ENCODE data around the gene PFN3.
"Not testable (repeated sequence)": the region's sequence is repeated elsewhere in the genome, so short reads cannot be mapped to it uniquely, and the experiment has no call there.

The PFN3 gene

DNA sequence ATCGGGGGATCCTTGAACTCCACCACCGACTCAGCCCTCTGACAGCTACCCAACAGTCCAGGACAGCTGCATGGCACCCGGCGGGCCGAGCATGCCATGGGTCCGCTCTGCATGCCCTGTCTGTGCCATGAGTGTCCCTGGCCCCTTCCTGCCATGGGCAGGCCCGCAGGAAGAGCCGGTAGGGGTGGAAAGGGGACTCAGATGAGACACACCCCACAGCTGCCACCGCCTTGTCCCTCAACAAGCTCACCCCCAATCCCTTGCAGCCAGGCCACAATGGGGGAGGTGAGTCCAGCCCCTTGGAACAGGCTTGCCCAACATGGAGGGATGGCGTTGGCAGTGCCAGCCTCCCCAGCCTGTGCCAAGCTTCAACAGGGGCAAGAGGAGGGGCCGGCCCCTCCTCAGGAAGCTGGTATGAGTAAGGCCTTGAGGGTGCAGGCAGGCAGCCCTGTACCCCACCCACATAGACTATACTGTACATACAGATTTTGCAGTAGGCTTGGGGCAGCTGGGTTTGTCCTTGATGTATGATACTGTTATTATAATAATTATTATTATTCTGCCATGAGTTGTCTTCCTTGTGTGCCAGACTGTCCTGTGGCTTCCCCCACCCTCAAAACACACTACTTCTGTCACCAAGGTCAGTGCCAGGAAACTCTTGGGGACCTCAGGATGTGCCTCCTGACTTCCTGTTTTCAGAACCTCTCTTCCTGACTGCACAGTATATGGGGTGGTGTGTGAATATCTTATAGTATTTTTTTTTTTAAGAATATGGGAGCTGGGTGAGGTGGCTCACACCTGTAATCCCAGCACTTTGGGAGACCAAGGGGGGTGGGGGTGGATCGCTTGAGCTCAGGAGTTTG is 28.2 kb downstream of the PFN3 start:
- DNase-seq: peak; percentile 74

DNA sequence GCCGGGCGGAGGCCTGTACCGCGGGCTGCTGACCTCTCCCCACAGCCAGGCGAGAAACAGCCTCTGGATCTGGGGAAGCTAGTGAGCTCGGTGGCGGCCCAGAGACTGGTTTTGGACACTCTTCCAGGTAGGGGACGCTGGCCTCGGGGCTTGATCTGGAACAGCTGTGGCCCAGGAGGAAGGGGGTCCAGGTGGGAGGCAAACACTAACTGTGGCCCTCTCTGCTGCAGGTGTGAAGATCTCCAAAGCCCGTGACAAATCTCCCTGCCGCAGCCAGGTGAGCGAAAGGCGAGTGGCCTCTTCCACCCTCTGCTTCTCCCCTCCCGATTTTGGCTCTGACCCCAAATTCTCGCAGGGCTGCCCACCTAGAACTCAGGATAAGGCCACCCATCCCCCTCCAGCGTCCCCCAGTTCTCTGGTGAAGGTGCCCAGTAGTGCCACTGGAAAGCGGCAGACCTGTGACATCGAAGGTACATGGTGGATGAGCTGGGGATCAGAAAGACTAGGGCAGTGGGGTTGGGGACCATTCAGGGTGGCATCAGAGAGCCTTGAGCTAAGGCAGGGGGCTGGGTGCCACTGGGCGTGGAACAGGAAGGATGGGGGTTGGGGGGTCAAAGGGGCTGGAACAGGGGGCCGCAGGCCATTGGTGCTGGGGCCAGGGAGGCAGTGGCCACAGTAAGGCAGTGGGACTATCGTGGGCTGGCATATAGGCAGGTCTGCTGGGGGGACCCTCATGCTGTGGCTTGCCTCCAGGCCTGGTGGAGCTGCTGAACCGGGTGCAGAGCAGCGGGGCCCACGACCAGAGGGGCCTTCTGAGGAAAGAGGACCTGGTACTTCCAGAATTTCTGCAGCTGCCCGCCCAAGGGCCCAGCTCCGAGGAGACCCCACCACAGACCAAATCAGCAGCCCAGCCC is 29.1 kb downstream of the PFN3 start:
- no peak for DNase-seq

DNA sequence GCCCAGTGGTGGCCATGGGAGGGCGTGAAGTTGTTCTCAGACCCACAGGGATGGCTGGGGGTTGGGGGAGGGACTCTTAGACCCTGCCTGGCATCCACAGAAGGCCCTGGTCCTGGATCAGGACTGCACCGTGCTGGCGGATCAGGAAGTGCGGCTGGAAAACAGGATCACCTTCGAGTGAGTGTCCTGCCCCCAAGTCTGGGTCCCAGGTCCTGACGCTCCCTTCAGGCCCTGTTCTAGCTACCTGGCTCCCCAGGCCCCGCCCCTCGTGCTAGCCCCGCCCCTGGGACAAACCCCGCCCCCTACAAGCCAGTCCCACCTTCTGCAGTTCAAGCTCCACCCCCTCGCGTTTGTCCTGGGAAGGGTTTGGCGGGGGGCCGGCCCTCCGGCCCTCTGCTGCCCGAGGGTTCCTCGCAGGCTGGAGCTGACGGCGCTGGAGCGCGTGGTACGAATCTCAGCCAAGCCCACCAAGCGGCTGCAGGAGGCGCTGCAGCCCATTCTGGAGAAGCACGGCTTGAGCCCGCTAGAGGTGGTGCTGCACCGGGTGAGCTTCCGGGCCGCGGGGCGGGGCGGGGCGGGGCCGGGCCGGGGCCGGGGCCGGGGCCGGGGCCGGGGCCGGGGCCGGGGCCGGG is 29.9 kb downstream of the PFN3 start:
- DNase-seq: peak; percentile 80

- DNase-seq: no peak
These were observed 30.6 kb downstream of the PFN3 start for GRCh38 chr5:177369645-177370440.

- DNase-seq: peak; percentile 47
These were observed 31.4 kb downstream of the PFN3 start for GRCh38 chr5:177368869-177369644.

DNA sequence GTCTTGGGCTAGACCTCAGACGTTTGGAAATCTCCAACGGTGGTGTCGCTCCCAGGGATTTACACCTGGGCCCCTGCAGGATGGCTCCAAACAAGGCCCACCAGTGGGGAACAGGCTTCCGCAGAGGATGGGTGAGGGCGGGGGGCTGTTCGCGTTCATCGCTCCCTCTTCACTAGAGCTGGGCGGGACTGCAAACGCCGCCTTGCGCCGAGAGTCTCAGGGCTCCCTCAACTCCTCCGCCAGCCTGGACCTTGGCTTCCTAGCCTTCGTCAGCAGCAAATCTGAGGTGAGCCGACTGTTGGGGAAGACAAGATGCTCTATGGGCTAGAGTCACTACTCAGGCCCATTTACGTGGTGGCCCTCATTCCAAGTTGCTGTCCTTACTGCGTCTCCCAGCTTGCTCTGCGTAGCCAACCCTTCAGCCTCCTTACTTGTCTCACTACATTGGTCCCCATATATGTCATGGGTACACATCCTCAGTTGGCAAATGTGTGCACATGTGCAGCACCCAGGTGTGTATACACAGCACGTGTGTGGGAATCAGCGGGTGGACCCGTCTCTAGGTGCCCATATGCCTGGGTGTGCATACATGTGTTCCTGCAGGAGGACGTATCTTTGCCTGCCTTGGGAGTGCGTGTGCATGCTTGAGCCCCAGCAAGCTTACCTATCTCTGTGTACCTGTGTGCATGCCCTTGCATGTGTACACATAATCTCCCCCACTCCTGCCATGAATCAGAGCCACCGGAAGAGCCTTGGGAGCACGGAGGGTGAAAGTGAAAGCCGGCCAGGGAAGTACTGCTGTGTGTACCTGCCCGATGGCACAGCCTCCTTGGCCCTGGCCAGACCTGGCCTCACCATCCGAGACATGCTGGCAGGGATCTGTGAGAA is 32.2 kb downstream of the PFN3 start:
- no peak for DNase-seq

- DNase-seq: no peak
These were observed 33.1 kb downstream of the PFN3 start for GRCh38 chr5:177367323-177367848.

- no peak for DNase-seq
These were observed 33.7 kb downstream of the PFN3 start for GRCh38 chr5:177366528-177367322.

DNA sequence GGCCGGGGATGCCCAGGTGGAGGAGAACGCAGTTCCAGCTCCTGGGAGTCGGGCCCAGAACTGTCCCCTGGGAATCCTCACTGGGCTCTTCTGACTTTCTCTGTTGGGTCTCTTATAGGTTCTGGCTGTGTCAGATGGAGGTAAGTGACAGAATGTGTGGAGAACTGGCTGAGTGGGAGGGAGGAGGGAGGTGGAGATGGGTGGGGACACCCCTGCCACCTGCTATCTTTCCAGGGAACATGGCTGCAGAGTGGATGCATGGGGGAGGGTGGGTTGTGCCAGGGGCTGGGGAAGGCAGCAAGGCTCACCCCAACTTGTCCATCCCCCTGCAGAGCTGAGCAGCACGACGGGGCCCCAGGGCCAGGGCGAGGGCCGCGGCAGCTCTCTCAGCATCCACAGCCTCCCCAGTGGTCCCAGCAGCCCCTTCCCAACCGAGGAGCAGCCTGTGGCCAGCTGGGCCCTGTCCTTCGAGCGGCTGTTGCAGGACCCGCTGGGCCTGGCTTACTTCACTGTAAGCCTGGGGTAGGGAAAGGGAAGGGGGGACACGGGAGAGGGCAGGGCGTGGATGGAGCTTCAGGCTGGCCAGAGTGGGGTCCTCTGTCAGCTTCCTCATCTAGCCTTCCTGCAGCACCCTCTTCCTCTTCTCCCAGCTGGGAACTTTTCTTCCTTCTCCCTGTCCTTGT is 34.5 kb downstream of the PFN3 start:
- no peak for DNase-seq

GRCh38 chr5:177364159-177364962 is 36.1 kb downstream of the PFN3 start:
- peak; percentile 86 for DNase-seq

GRCh38 chr5:177363565-177363964 is 36.9 kb downstream of the PFN3 start:
- DNase-seq: no peak

DNA sequence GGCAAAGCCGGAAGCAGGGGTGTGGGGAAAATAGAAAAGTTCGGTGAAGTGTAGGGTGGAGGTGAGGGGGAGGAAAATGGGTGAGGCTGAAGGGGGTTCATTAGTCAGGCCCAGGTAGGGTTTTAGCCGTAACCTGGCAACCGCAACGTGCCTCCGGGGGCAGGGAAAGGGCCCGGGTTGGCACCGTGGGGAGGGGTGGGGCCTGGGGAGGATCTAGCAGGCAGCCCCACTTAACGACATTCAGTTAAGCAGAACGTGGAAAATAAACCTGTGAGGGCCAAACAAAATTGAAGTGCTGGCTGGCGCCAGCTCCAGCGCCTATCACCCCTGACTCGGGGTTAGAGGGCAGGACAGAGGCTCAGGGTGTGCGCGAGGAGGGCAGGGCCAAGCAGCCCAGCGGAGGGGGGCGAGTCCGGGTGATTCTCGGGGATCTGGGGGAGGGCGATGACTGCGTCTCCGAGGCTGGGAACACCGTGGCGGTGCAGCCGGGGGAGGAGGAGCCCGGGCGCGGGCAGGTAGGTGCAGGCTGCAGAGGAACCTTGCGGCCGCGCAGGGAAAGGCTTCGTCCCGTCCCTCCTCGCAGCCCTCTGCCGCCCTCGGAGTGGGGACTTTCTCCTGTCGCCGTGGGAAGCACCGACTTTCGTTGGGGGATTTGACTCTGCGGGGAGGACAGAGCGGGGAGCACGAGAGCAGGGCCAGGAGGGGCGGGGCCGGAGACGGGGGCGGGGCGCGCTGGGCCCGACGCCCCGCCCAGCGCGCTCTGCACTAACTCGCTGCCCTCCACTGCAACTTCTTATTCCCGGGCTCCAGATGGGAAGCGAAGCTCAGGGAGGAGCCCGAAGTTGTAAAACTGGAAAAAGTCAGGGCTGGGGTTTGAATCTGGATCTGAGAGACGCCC is 37.6 kb downstream of the PFN3 start:
- peak; percentile 71 for DNase-seq

DNA sequence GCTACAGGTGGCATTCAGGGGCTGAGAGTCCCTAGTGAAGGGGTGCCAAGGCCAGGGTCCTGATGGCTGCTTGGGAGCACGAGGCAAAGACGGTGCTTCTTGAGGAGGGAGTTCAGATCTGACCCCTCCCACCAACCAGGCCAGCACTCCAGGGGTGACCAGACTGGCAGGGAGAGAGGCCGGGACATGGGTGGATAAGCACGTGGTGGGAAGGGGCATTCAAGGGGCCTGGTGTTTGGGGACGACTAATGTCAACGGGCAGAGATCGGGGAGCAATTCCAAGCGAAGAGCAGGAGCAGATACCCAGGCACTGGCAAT is 38.2 kb downstream of the PFN3 start:
- no peak for DNase-seq

GRCh38 chr5:177361418-177362291 is 38.8 kb downstream of the PFN3 start:
- DNase-seq: no peak

DNA sequence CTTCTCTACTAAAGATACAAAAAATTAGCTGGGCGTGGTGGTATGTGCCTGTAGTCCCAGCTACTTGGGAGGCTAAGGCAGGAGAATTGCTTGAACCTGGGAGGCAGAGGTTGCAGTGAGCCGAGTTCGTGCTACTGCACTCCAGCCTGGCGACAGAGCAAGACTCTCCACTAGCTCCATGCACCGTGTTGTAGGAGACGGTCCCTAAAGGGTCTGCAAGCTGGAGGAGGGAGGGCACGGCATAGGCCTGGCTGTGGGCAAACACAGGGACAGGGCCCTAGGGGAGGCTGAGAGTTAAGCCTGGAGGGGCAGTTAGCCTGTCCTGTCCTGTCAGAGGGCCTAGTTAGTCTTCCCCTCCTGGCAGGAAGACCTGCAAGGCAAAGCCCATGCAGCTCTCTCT is 39.7 kb downstream of the PFN3 start:
- DNase-seq: not testable (repeated sequence)

DNA sequence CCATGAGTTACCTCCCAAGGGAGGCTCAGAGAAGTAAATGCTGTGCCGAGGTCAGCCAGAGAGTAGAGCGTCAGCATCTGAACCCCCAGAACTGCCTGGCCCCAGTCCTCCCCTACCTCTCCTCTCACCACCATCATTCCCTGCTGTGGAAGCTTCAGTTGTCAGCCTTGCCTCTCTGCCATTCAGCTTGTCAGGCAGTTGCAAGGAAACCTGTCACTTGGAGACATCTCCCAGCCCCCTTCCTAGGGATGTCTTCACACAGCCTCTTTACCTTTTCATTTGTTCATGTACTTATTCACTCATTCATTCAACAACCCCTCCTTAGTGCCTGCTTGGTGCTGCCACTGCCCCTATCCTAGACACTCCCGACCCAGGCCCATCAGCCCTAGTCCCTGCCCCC is 40.6 kb downstream of the PFN3 start:
- DNase-seq: no peak
